Type B pancreatic cell (in vitro differentiated cells): Measurements from ENCODE around the gene GALNS. TPM values are rescaled to one million over a fixed set of nuclear protein-coding genes. Genes with fewer than 3 reads are reported as not detected.

Experiments used
- DNase-seq: peaks from one replicate; pipeline ENCODE4 v3.0.0; 2021; ENCODE audit warnings: mixed read lengths; ENCODE audit not compliant: unreplicated experiment; ENCODE audit errors: extremely low spot score
- H3K27ac Mint-ChIP-seq: 2 replicates; pipeline ENCODE4 v1.8.0; 2021; ENCODE audit warnings: mild to moderate bottlenecking, mixed read lengths
- H3K27me3 Mint-ChIP-seq: 2 replicates; pipeline ENCODE4 v1.8.0; 2021; ENCODE audit warnings: mixed read lengths
- H3K36me3 Mint-ChIP-seq: 2 replicates; pipeline ENCODE4 v1.8.0; 2021; ENCODE audit warnings: mixed read lengths
- H3K4me1 Mint-ChIP-seq: one replicate; pipeline ENCODE4 v1.8.0; 2021; ENCODE audit warnings: mixed read lengths; ENCODE audit not compliant: unreplicated experiment
- H3K4me3 Mint-ChIP-seq: 2 replicates; pipeline ENCODE4 v1.8.0; 2021; ENCODE audit warnings: mild to moderate bottlenecking, mixed read lengths
- H3K9me3 Mint-ChIP-seq: 2 replicates; pipeline ENCODE4 v1.8.0; 2021; ENCODE audit warnings: mixed read lengths
- total RNA-seq: library from RNA; stranded (reverse); gene quantifications from 2 replicates; pipeline ENCODE4 v1.2.1, GENCODE V29; 2021; ENCODE audit warnings: low replicate concordance
- TF ChIP-seq, protein P1 (sequence below): fragments of 200-600 bp; sonication (generic); conservative IDR thresholded peaks from 2 replicates; pipeline ENCODE4 v1.5.0; 2021; ENCODE audit warnings: antibody characterized with exemption, mild to moderate bottlenecking

Gene GALNS
- total RNA-seq, 1 donor from 2014 or later: 30.2 TPM

DNA sequence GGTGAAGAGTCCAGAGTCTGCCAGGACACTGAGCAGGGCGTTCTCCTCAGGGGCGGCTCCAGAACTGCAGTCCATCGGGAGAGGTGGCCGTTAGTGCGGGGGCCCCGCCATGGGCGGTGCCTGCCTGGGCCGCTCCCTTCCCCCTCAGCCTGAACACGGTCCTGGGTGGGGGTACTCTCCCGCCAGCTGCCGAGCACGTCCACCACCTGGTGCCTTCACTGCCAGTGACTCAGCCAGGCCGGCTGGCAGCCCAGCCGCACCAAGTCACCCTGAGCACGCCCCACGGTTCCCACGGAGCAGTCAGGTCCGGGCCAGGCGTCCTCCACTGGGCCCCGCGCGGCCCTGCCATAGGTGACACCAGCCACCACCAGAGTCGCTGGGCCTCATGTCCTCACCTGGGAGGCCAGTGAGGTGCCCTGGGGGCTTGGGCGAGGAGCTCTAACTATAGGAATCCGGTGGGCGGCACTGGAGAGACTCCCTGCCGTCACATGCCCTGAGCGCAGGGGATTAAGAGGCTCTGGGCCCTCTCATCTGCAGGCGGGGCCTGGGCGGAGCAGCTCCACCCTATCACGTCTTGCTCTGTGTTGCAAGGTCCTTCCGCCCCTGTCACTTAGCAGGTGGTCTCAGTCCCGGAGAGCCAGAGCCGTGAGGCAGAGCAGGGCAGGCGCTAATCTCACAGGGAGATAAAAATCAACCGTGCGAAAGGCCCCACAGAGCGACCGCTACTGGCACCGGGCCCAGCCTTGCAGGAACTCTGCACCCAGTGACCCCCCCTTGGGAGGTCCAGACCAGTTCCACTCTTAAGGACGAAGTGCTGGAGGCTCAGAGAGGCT, 86.1 kb downstream of the GALNS start:
- peak overlapping the region; percentile 88 for H3K27ac Mint-ChIP-seq
- H3K4me3 Mint-ChIP-seq: peak overlapping the region; percentile 70
- DNase-seq: no peak

DNA sequence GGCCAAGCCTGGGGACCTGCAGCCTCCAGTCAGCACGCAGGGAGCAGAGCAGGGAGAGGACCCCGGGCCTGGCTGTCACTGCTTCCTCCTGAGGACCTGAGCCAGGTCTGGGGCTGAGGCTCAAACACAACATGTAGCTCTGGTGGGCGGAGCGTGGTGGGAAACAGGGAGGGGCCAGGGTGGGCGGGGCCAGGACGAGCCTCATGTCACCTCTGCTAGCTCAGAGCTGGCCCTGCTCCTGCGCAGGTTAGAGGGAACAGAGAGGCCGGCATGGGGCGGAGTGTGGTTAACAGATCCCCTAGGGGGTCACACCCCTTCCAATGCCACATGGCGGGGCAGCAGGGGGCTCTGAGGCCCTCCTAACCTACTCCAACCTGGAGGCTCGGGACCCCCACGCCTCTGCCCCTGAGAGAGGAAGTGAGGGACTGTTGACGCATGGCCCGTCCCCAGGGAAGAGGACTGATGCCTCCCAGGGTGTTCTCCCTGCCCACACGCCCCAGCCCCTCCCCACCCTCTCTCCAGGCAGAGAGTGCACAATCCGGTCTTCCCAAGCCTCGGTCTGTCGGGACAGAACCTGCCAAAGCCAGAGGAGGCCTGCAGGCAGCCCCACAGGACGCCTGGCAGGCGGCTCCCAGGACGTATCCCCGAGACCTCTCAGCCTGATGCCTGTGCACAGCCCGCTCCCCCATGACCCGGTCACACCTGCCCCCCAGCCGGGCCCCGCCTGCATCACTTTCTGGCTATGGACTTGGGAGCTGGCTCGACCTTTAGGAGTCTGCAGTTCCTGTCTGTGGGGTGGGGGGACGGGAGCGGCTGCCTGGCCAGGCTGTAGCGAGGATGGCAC, 86.9 kb downstream of the GALNS start:
- H3K4me3 Mint-ChIP-seq: peak overlapping the region; percentile 59
- DNase-seq: no peak
- TF ChIP-seq, protein P1, sequence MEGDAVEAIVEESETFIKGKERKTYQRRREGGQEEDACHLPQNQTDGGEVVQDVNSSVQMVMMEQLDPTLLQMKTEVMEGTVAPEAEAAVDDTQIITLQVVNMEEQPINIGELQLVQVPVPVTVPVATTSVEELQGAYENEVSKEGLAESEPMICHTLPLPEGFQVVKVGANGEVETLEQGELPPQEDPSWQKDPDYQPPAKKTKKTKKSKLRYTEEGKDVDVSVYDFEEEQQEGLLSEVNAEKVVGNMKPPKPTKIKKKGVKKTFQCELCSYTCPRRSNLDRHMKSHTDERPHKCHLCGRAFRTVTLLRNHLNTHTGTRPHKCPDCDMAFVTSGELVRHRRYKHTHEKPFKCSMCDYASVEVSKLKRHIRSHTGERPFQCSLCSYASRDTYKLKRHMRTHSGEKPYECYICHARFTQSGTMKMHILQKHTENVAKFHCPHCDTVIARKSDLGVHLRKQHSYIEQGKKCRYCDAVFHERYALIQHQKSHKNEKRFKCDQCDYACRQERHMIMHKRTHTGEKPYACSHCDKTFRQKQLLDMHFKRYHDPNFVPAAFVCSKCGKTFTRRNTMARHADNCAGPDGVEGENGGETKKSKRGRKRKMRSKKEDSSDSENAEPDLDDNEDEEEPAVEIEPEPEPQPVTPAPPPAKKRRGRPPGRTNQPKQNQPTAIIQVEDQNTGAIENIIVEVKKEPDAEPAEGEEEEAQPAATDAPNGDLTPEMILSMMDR: no peak
- peak overlapping the region; percentile 86 for H3K27ac Mint-ChIP-seq
- peaks cover 23% of the 10 kb centered on the region for H3K4me1 Mint-ChIP-seq
- H3K27me3 Mint-ChIP-seq: no peaks in the 10 kb centered on the region
- H3K9me3 Mint-ChIP-seq: no peaks in the 10 kb centered on the region
- H3K36me3 Mint-ChIP-seq: no peaks in the 10 kb centered on the region

More for the DNA sequence above, 86.1 kb downstream of the GALNS start:
- Mint-ChIP-seq H3K4me1 (peaks cover 23% of the 10 kb centered on the region), H3K9me3 (no peaks in the 10 kb centered on the region), H3K27me3 (no peaks in the 10 kb centered on the region), H3K36me3 (no peaks in the 10 kb centered on the region)
- TF ChIP-seq, protein P1: no peak

DNA sequence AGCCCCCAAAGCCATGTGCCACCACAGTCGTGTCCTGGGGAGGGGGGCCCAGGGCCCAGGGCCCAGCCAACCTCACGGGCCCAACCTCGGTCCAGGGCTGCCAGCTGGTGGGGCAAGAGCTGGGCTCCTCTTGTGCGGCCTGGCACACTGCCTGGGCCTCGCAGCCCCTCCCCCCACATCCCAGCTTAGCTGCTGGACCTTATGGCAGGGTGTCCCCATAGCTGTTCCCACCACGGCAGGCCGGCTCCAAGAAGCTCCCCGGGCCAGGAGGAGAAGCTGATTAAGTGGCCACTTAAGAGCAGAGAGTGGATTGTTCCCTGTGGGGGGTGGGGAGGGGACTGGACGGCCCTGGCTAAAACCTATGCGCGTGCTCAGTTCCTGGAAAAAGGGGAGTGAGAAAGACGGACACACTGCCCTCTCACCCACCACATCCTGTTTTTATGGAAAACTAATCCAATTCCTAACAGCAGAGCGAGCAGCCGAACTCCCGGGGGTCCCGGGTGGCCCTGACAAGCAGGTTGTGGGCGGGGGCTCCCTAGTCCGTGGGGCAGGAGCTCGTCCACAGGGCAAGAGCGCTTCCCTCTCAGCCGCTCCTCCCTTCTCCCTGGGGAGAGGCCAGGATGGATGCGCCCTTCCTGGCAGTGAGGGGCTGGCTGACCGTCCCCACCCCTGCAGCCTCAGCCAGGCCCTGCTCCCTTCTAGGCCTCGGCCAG, 88.5 kb downstream of the GALNS start:
- Mint-ChIP-seq H3K4me3 (no peak overlapping the region), H3K27ac (no peak overlapping the region), H3K27me3 (no peaks in the 10 kb centered on the region), H3K36me3 (no peaks in the 10 kb centered on the region), H3K9me3 (no peaks in the 10 kb centered on the region), H3K4me1 (peaks cover 30% of the 10 kb centered on the region)
- DNase-seq: no peak
- TF ChIP-seq, protein P1: no peak

DNA sequence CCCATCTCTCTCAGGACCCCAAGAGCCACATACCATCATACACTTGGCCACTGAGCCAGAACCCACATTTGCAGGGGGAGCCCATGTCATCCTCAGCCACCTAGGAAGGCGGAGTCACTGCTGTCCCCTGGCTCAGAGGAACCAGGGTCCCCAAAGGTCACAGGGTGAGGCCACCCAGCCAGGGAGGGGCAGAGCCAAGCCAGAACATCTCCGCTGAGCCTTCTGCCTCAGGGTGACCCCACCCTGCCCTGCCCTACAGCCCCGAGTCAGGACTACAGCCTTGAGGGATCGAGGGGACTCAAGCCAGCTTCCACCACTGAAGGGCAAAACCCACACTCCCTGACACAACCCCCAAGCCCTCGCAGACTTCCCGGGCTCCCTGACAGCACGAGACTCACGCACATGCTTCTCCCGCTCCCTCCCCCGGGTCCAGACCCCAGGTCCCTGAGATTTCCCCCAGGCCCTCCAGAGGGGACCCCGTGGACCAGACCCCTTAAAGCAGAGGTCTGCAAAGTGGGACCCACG, 89.1 kb downstream of the GALNS start:
- Mint-ChIP-seq H3K4me1 (peaks cover 28% of the 10 kb centered on the region), H3K4me3 (no peak overlapping the region), H3K9me3 (no peaks in the 10 kb centered on the region), H3K27ac (peak overlapping the region; percentile 37), H3K27me3 (no peaks in the 10 kb centered on the region), H3K36me3 (no peaks in the 10 kb centered on the region)
- TF ChIP-seq, protein P1: no peak
- DNase-seq: no peak

DNA sequence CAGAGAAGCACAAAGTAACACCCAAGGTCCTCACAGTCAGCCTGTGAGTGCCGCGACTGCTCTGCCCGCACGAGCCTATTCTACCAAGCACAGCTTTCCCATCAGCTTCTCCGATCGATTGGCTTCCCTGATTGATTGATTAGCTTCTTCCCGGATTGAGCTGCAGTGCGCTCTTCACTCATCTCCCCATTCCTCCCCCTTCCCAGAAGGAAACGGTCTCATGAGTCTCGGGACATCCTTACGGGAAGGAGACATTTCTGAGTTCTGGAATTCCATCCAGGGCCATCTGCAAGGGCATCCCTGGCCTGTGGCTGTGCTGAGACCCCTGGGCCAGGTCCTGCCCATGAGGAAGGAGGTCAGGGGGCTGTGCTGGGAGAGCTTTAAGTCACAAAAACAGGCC, 89.8 kb downstream of the GALNS start:
- H3K9me3 Mint-ChIP-seq: no peaks in the 10 kb centered on the region
- H3K4me3 Mint-ChIP-seq: peak overlapping the region; percentile 42
- peak overlapping the region; percentile 37 for H3K27ac Mint-ChIP-seq
- DNase-seq: no peak
- no peaks in the 10 kb centered on the region for H3K27me3 Mint-ChIP-seq
- peaks cover 28% of the 10 kb centered on the region for H3K4me1 Mint-ChIP-seq
- no peaks in the 10 kb centered on the region for H3K36me3 Mint-ChIP-seq
- TF ChIP-seq, protein P1: no peak
